ENCODE measurements around the gene ZNF12. TPM values are rescaled to one million over a fixed set of nuclear protein-coding genes. Genes with fewer than 3 reads are reported as not detected.

ZNF12 gene
- total RNA-seq, 1 donor from 2014 or later, result 25.0 TPM

DNA sequence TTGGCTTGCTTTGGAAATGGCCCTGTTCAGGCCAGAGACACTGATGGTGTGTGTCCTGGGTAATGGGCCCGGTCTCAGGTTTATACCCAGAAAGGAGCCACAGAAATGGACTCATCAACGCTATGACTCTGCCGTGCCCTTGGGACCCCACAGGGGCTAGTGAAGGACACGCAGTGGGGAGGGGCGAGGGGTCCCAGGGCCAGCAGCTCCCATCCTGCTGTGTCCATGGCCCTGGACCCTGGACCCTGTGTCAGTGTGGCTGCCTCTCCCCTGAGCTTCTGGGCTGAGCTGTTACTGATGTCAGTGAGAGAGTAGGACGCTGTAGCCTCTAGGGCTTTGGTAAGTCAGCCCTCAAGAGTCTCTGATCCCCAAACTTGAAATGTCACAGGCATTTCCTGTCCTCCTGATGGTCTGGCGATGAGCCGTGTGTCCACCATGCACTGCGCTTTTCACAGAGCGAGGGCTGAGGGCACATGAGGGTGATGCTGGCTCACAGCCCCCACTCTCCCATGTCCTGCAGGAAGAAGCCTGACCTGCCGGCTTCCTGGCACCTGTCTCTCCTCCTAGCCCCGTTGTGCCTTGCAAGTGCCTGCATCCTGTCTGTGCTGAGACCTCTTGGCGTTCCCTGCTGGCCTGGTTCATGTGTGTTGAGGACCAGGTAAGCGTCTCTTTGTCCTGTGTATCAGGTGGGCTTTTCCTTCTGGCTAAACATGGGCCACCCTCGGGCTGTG, 65.3 kb downstream of the ZNF12 start:
- Histone ChIP-seq H3K4me1 (peaks cover 21% of the 10 kb centered on the region), H3K27ac (no peak overlapping the region), H3K36me3 (peaks cover 58% of the 10 kb centered on the region), H3K9me3 (no peaks in the 10 kb centered on the region), H3K27me3 (no peaks in the 10 kb centered on the region), H3K4me3 (no peak overlapping the region)
- intact Hi-C loops (cut with DNase I), result no loop called here
- TF ChIP-seq, protein P1, sequence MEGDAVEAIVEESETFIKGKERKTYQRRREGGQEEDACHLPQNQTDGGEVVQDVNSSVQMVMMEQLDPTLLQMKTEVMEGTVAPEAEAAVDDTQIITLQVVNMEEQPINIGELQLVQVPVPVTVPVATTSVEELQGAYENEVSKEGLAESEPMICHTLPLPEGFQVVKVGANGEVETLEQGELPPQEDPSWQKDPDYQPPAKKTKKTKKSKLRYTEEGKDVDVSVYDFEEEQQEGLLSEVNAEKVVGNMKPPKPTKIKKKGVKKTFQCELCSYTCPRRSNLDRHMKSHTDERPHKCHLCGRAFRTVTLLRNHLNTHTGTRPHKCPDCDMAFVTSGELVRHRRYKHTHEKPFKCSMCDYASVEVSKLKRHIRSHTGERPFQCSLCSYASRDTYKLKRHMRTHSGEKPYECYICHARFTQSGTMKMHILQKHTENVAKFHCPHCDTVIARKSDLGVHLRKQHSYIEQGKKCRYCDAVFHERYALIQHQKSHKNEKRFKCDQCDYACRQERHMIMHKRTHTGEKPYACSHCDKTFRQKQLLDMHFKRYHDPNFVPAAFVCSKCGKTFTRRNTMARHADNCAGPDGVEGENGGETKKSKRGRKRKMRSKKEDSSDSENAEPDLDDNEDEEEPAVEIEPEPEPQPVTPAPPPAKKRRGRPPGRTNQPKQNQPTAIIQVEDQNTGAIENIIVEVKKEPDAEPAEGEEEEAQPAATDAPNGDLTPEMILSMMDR (IDR thresholded peaks at IDR 0.05), result no peak
- DNase-seq (no peak), ATAC-seq (no peak)

DNA sequence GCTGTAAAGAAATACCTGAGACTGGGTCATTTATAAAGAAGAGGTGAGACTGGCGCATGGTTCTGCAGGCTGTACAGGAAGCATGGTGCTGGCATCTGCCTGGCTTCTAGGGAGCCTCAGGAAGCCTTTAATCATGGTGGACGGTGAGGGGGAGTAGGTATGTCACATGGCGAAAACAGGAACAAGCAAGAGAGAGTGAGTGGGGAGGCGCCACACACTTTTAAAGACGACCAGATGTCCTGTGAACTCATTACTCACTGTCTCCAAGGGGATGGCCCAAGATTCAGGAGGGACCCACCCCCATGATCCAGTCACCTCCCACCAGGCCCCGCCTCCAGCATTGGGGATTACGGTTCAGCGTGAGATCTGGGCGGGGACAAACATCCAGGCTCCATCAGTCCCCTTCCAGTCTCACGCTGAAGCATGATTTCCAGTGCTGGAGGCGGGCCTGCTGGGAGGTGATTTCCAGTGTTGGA, 66.5 kb downstream of the ZNF12 start:
- intact Hi-C loops (cut with DNase I), result no loop called here
- Histone ChIP-seq H3K4me1 (peaks cover 21% of the 10 kb centered on the region), H3K27me3 (no peaks in the 10 kb centered on the region), H3K36me3 (peaks cover 48% of the 10 kb centered on the region), H3K9me3 (no peaks in the 10 kb centered on the region), H3K4me3 (no peak overlapping the region), H3K27ac (no peak overlapping the region)
- no peak for DNase-seq
- no peak for ATAC-seq
- TF ChIP-seq, protein P1 (IDR thresholded peaks at IDR 0.05), result no peak

DNA sequence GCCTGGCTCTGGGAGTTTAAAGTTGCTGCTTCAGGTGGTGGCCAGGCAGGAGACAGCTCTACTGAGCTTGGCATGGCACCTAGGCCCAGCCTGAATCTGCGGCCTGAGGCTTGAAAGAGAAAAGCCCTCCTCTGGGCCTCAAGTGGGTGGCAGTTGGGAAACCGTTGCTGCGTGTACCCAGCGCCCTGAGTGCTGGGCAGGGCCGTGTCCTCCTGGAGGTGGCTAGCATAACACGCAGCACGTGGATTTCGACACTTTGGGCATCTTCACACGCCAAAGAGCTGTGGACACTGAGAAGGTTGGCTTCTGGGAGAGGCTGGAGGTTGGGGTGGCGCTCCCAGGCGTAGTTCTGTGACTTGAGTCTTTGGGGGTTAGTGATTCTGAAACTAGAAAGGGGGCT, 67.1 kb downstream of the ZNF12 start:
- DNase-seq, result peak; percentile 84
- H3K4me1 ChIP-seq, result peaks cover 21% of the 10 kb centered on the region
- intact Hi-C loops (cut with DNase I), result no loop called here

GRCh38 chr7:6639032-6639431, 67.7 kb downstream of the ZNF12 start:
- DNase-seq (no peak), ATAC-seq (no peak)
- Histone ChIP-seq H3K4me1 (peaks cover 21% of the 10 kb centered on the region), H3K36me3 (peaks cover 35% of the 10 kb centered on the region), H3K27ac (no peak overlapping the region), H3K27me3 (no peaks in the 10 kb centered on the region), H3K9me3 (no peaks in the 10 kb centered on the region), H3K4me3 (no peak overlapping the region)
- intact Hi-C loops (cut with DNase I), result no loop called here
- TF ChIP-seq, protein P1 (IDR thresholded peaks at IDR 0.05), result no peak

More for the DNA sequence above, 67.1 kb downstream of the ZNF12 start:
- Histone ChIP-seq H3K4me3 (no peak overlapping the region), H3K27ac (no peak overlapping the region), H3K9me3 (no peaks in the 10 kb centered on the region), H3K27me3 (no peaks in the 10 kb centered on the region), H3K36me3 (peaks cover 41% of the 10 kb centered on the region)
- TF ChIP-seq, protein P1 (IDR thresholded peaks at IDR 0.05), result no peak
- ATAC-seq, result peak; percentile 16

Other genes starting within 250 kb of the ZNF12 start
- gene KDELR2, start 222.8 kb downstream of the ZNF12 start, total RNA-seq, result 116 TPM
- gene GRID2IP, start 155.5 kb downstream of the ZNF12 start, total RNA-seq, result 0.46 TPM
- gene ZDHHC4, start 129.5 kb downstream of the ZNF12 start, total RNA-seq, result 54.8 TPM
- 37.6 TPM for gene INTS15, start 116.9 kb downstream of the ZNF12 start, total RNA-seq
- gene ZNF853, start 91.3 kb downstream of the ZNF12 start, total RNA-seq, result 5.2 TPM
- 46.8 TPM for gene ZNF316, start 69.6 kb downstream of the ZNF12 start, total RNA-seq
- not detected for gene RSPH10B2, start 47.2 kb upstream of the ZNF12 start, total RNA-seq
- 70.4 TPM for gene CCZ1B, start 119.3 kb upstream of the ZNF12 start, total RNA-seq

Data from upper lobe of right lung (tissue), 1 donor.